Smooth muscle cell (in vitro differentiated cells): ENCODE results near the gene ZNF57. TPM values are rescaled to one million over a fixed set of nuclear protein-coding genes. Genes with fewer than 3 reads are reported as not detected.

Experiments
- DNase-seq: peaks from one replicate; lab custom pipeline; 2025; ENCODE audit not compliant: unreplicated experiment; lab: John Stamatoyannopoulos, UW
- H2AFZ ChIP-seq: fragments of 200-600 bp; sonication (generic); 2 replicates; pipeline ENCODE4 v1.6.0; 2016; ENCODE audit warnings: antibody characterized with exemption, low read depth, mild to moderate bottlenecking
- H3F3A ChIP-seq: fragments of 200-600 bp; sonication (generic); 2 replicates; pipeline ENCODE4 v1.6.0; 2017; ENCODE audit warnings: antibody characterized with exemption, low read depth
- H3K27ac ChIP-seq: fragments of 200-600 bp; sonication (generic); 2 replicates; pipeline ENCODE4 v1.5.1; 2016; ENCODE audit warnings: low read depth, mild to moderate bottlenecking
- H3K27me3 ChIP-seq: fragments of 200-600 bp; sonication (generic); 2 replicates; pipeline ENCODE4 v1.6.1; 2016; ENCODE audit warnings: low read depth, mild to moderate bottlenecking
- H3K36me3 ChIP-seq: fragments of 200-600 bp; sonication (generic); 2 replicates; pipeline ENCODE4 v1.5.1; 2016; ENCODE audit warnings: low read depth
- H3K4me1 ChIP-seq: fragments of 200-600 bp; sonication (generic); 2 replicates; pipeline ENCODE4 v1.5.1; 2016; ENCODE audit warnings: low read depth
- H3K4me2 ChIP-seq: fragments of 200-600 bp; sonication (generic); 2 replicates; pipeline ENCODE4 v1.6.0; 2016; ENCODE audit warnings: mild to moderate bottlenecking
- H3K4me3 ChIP-seq: fragments of 200-600 bp; sonication (generic); 2 replicates; pipeline ENCODE4 v1.5.1; 2016; ENCODE audit warnings: mild to moderate bottlenecking
- H3K79me2 ChIP-seq: fragments of 200-600 bp; sonication (generic); 2 replicates; pipeline ENCODE4 v1.6.0; 2016; ENCODE audit warnings: low read depth, mild to moderate bottlenecking
- H3K9ac ChIP-seq: fragments of 200-600 bp; sonication (generic); 2 replicates; pipeline ENCODE4 v1.6.0; 2016; ENCODE audit warnings: low read depth
- H3K9me3 ChIP-seq: fragments of 200-600 bp; sonication (generic); replicated peaks from 2 replicates; pipeline ENCODE4 v1.5.1; 2016; ENCODE audit warnings: low read depth
- H4K20me1 ChIP-seq: fragments of 200-600 bp; sonication (generic); 2 replicates; pipeline ENCODE4 v1.6.0; 2016; ENCODE audit warnings: low read depth
- WGBS: methylation state at CpG from one replicate; pipeline ENCODE4 v1.1.7; 2016; ENCODE audit warnings: low lambda C conversion rate; 5-methylcytosine and 5-hydroxymethylcytosine counted together
- polyA plus RNA-seq: library from polyadenylated mRNA; unstranded; fragments of >200 nt; fragmentation: Nextera tagmentation; extraction: Ambion mirVana; gene quantifications from 2 replicates; pipeline ENCODE4 v1.2.1, GENCODE V29; 2016
- total RNA-seq: library from RNA; depleted of rRNA; stranded (reverse); fragments of >200 nt; gene quantifications from 2 replicates; pipeline ENCODE4 v1.2.3, GENCODE V29; 2014
- TF ChIP-seq, protein P1 (sequence below): fragments of 200-600 bp; sonication (generic); IDR thresholded peaks from 2 replicates; pipeline ENCODE4 v1.5.1; 2017; ENCODE audit warnings: borderline replicate concordance, mild to moderate bottlenecking, antibody characterized with exemption; ENCODE audit not compliant: insufficient read depth, poor library complexity, severe bottlenecking

The ZNF57 gene
- total and polyA plus RNA-seq, 2 experiments from 2014 or later, result 0.40 to 1.2 TPM

- Histone ChIP-seq H2AFZ (no peak overlapping the region), H3K4me3 (no peak overlapping the region), H3K9me3 (peaks cover under 1% of the 10 kb centered on the region), H3K4me2 (no peak overlapping the region), H3K27ac (no peak overlapping the region), H3K9ac (no peak overlapping the region), H3F3A (no peaks in the 10 kb centered on the region), H3K4me1 (no peaks in the 10 kb centered on the region), H3K27me3 (no peaks in the 10 kb centered on the region), H3K79me2 (no peaks in the 10 kb centered on the region), H4K20me1 (no peaks in the 10 kb centered on the region), H3K36me3 (peaks cover 12% of the 10 kb centered on the region)
- DNase-seq, result no peak
- TF ChIP-seq, protein P1, sequence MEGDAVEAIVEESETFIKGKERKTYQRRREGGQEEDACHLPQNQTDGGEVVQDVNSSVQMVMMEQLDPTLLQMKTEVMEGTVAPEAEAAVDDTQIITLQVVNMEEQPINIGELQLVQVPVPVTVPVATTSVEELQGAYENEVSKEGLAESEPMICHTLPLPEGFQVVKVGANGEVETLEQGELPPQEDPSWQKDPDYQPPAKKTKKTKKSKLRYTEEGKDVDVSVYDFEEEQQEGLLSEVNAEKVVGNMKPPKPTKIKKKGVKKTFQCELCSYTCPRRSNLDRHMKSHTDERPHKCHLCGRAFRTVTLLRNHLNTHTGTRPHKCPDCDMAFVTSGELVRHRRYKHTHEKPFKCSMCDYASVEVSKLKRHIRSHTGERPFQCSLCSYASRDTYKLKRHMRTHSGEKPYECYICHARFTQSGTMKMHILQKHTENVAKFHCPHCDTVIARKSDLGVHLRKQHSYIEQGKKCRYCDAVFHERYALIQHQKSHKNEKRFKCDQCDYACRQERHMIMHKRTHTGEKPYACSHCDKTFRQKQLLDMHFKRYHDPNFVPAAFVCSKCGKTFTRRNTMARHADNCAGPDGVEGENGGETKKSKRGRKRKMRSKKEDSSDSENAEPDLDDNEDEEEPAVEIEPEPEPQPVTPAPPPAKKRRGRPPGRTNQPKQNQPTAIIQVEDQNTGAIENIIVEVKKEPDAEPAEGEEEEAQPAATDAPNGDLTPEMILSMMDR, result no peak
- WGBS, result 57% methylated on average over 5 of the region's 5 CpGs
These were observed 22.3 kb downstream of the ZNF57 start for GRCh38 chr19:2922987-2923386.

GRCh38 chr19:2923510-2923909 is 22.8 kb downstream of the ZNF57 start:
- H3K4me2 ChIP-seq, result no peak overlapping the region

DNA sequence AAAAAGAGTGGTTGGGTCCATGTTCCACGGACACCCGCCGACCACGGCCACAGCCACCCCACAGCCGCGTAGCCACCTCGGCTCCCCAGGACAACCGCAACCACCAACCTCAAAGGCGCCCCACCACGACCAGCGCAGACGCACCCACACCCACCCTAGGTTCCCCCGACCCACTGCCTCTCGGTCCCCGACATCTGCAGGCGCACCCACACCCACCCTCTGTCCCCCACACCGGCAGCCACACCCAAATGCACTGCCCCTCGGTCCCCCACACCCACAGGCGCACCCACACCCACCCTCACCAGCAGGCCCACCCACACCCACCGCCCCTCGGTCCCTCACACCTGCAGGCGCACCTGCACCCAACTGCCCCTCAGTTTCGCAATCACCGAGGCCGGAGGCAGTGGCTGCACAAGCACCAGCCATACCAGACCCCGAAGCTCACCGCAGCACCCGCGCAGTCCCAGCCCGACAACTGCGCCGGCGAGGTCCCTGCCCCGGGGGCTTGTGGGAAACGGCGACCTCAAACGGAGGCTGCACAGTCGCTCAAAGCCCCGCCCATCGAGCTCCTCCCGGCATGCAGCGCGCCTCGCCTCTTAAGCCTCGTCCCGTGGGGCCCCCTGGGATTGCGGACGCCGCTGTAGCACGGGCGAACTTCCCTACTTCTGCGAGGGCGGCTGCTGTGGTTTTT is 25.8 kb downstream of the ZNF57 start:
- 97% methylated on average over 42 of the region's 53 CpGs for WGBS

More at GRCh38 chr19:2923510-2923909, 22.8 kb downstream of the ZNF57 start:
- Histone ChIP-seq H4K20me1 (no peaks in the 10 kb centered on the region), H2AFZ (no peak overlapping the region), H3K4me1 (no peaks in the 10 kb centered on the region), H3K79me2 (no peaks in the 10 kb centered on the region), H3K27ac (no peak overlapping the region), H3K4me3 (no peak overlapping the region), H3K9ac (no peak overlapping the region), H3K27me3 (no peaks in the 10 kb centered on the region), H3F3A (no peaks in the 10 kb centered on the region), H3K36me3 (peaks cover 7% of the 10 kb centered on the region), H3K9me3 (no peaks in the 10 kb centered on the region)
- 85% methylated on average over 4 of the region's 4 CpGs for WGBS
- TF ChIP-seq, protein P1, result no peak
- DNase-seq, result no peak

More for the DNA sequence above, 25.8 kb downstream of the ZNF57 start:
- Histone ChIP-seq H3F3A (no peaks in the 10 kb centered on the region), H3K9ac (no peak overlapping the region), H3K27me3 (no peaks in the 10 kb centered on the region), H3K4me3 (no peak overlapping the region), H3K27ac (no peak overlapping the region), H3K9me3 (no peaks in the 10 kb centered on the region), H3K4me1 (no peaks in the 10 kb centered on the region), H4K20me1 (no peaks in the 10 kb centered on the region), H2AFZ (no peak overlapping the region), H3K79me2 (no peaks in the 10 kb centered on the region), H3K36me3 (peaks cover 1% of the 10 kb centered on the region), H3K4me2 (no peak overlapping the region)
- TF ChIP-seq, protein P1, result no peak
- no peak for DNase-seq
